Muscle of leg (tissue), 16 donors: ENCODE data around the gene ZNF296. TPM values are rescaled to one million over a fixed set of nuclear protein-coding genes. Genes with fewer than 3 reads are reported as not detected.
A peak's percentile ranks its signal among the peaks of the same experiment; 100 is the strongest.
"Not testable (repeated sequence)": the region's sequence is repeated elsewhere in the genome, so short reads cannot be mapped to it uniquely, and the experiment has no call there.

Experiments
- DNase-seq: peaks from one replicate; pipeline ENCODE4 v3.0.0; 2013
- H3K27ac ChIP-seq: one replicate; pipeline ENCODE4 v1.5.1; 2013; ENCODE audit warnings: mild to moderate bottlenecking, low read length, control low read depth
- H3K27me3 ChIP-seq: one replicate; pipeline ENCODE4 v1.6.1; 2013; ENCODE audit warnings: low read length; ENCODE audit not compliant: control insufficient read depth, insufficient read depth
- H3K36me3 ChIP-seq: one replicate; pipeline ENCODE4 v1.6.1; 2013; ENCODE audit warnings: low read length; ENCODE audit not compliant: control insufficient read depth, insufficient read depth
- H3K4me1 ChIP-seq: one replicate; pipeline ENCODE4 v1.6.1; 2013; ENCODE audit warnings: low read length; ENCODE audit not compliant: control insufficient read depth, insufficient read depth
- H3K4me3 ChIP-seq: one replicate; pipeline ENCODE4 v1.5.1; 2013; ENCODE audit warnings: low read length, control low read depth
- H3K9me3 ChIP-seq: replicated peaks from 2 replicates; pipeline ENCODE4 v1.6.1; 2013; ENCODE audit warnings: low read depth, low read length; ENCODE audit not compliant: control insufficient read depth
- WGBS: methylation state at CpG from one replicate; pipeline ENCODE4 v1.1.5; 2013; ENCODE audit warnings: missing lambda C conversion rate; ENCODE audit not compliant: insufficient coverage; 5-methylcytosine and 5-hydroxymethylcytosine counted together
- long read RNA-seq, 11 donors: transcript quantifications; one replicate each; lab custom pipeline, GENCODE V29; 2026
- polyA plus RNA-seq, 8 donors: library from polyadenylated mRNA; unstranded; fragments of 120-200 nt; gene quantifications; one replicate each; pipeline versions ENCODE4 v1.2.1 to v1.2.3, GENCODE V29; 2013; ENCODE audit warnings: inconsistent platforms in 1 of 8, low replicate concordance in 1 of 8; ENCODE audit not compliant: insufficient read length in 8 of 8, insufficient read depth in 1 of 8
- total RNA-seq: library from RNA; stranded (reverse); fragments of 120-200 nt; gene quantifications from one replicate; pipeline ENCODE4 v1.2.4, GENCODE V29; 2013

ZNF296 gene
- total RNA-seq (0.13 TPM), polyA plus RNA-seq (1 to 10 TPM in 3 of 8 donors, under 1 TPM in 5; 0.29 to 1.5 (median 0.80) TPM)
- long read RNA-seq, donor 1, result 0 reads
- long read RNA-seq, donor 2, result 0 reads
- long read RNA-seq, donor 3, result 0 reads
- long read RNA-seq, donor 4, result 0 reads
- long read RNA-seq, donor 5, result 0 reads
- long read RNA-seq, donor 6, result 0 reads
- long read RNA-seq, donor 7, result 0 reads
- long read RNA-seq, donor 8, result 0 reads
- long read RNA-seq, donor 9, result 0 reads
- long read RNA-seq, donor 10, result 0 reads
- long read RNA-seq, donor 11, partial matches to known transcripts, result 0 of 1 reads
- long read RNA-seq, donor 11, other reads (novel, unspliced or antisense), result 0 of 1 reads

- peak; percentile 65 for DNase-seq
- WGBS, result under 1% methylated on average over 62 of the region's 81 CpGs
- Histone ChIP-seq H3K4me3 (peak within 1 kb of the TSS; percentile 38), H3K27ac (no peak within 1 kb of the TSS), H3K27me3 (peaks cover 4% of the 10 kb centered on the region), H3K9me3 (no peaks in the 10 kb centered on the region), H3K4me1 (peaks cover 38% of the 10 kb centered on the region), H3K36me3 (peaks cover 4% of the 10 kb centered on the region)
Observed at GRCh38 chr19:45076029-45076850, at the start of gene ZNF296. Gene ZNF296 (minus strand): TSS chr19:45076478. CDS start chr19:45076373, 105 bp downstream.

GRCh38 chr19:45125360-45125759 is 49.1 kb upstream of the ZNF296 start:
- no peak for DNase-seq
- H3K36me3 ChIP-seq, result no peaks in the 10 kb centered on the region
- no peak overlapping the region for H3K4me3 ChIP-seq
- H3K4me1 ChIP-seq, result peaks cover 27% of the 10 kb centered on the region
- no peaks in the 10 kb centered on the region for H3K9me3 ChIP-seq
- no peaks in the 10 kb centered on the region for H3K27me3 ChIP-seq
- 92% methylated on average over 3 of the region's 9 CpGs for WGBS
- H3K27ac ChIP-seq, result no peak overlapping the region

- H3K9me3 ChIP-seq, result no peaks in the 10 kb centered on the region
- H3K4me3 ChIP-seq, result no peak overlapping the region
- H3K27me3 ChIP-seq, result no peaks in the 10 kb centered on the region
- H3K4me1 ChIP-seq, result peaks cover 33% of the 10 kb centered on the region
- no peaks in the 10 kb centered on the region for H3K36me3 ChIP-seq
- DNase-seq, result no peak
- 84% methylated on average over 3 of the region's 6 CpGs for WGBS
- no peak overlapping the region for H3K27ac ChIP-seq
Observed at GRCh38 chr19:45124021-45124420, 47.7 kb upstream of the ZNF296 start.

- Histone ChIP-seq H3K9me3 (no peaks in the 10 kb centered on the region), H3K27me3 (no peaks in the 10 kb centered on the region), H3K4me3 (no peak overlapping the region), H3K27ac (no peak overlapping the region), H3K36me3 (no peaks in the 10 kb centered on the region), H3K4me1 (peaks cover 39% of the 10 kb centered on the region)
- 33% methylated on average over 8 of the region's 9 CpGs for WGBS
- DNase-seq, result peak; percentile 32
Observed at GRCh38 chr19:45123440-45123850, 47.2 kb upstream of the ZNF296 start.

GRCh38 chr19:45122832-45123231 is 46.6 kb upstream of the ZNF296 start:
- Histone ChIP-seq H3K9me3 (no peaks in the 10 kb centered on the region), H3K4me3 (no peak overlapping the region), H3K36me3 (no peaks in the 10 kb centered on the region), H3K27ac (no peak overlapping the region), H3K4me1 (peaks cover 45% of the 10 kb centered on the region), H3K27me3 (no peaks in the 10 kb centered on the region)
- 50% methylated on average over 4 of the region's 6 CpGs for WGBS
- DNase-seq, result no peak

GRCh38 chr19:45121827-45122345 is 45.6 kb upstream of the ZNF296 start:
- WGBS, result 82% methylated on average over 8 of the region's 11 CpGs
- H3K4me3 ChIP-seq, result no peak overlapping the region
- no peaks in the 10 kb centered on the region for H3K36me3 ChIP-seq
- peaks cover 54% of the 10 kb centered on the region for H3K4me1 ChIP-seq
- H3K9me3 ChIP-seq, result no peaks in the 10 kb centered on the region
- H3K27ac ChIP-seq, result no peak overlapping the region
- H3K27me3 ChIP-seq, result no peaks in the 10 kb centered on the region
- no peak for DNase-seq

GRCh38 chr19:45119582-45119981 is 43.3 kb upstream of the ZNF296 start:
- Histone ChIP-seq H3K9me3 (no peaks in the 10 kb centered on the region), H3K27me3 (no peaks in the 10 kb centered on the region), H3K27ac (no peak overlapping the region), H3K4me3 (no peak overlapping the region), H3K4me1 (peaks cover 72% of the 10 kb centered on the region), H3K36me3 (no peaks in the 10 kb centered on the region)
- WGBS, result no CpG with 5 or more reads among the region's 6 CpGs
- DNase-seq, result no peak

GRCh38 chr19:45118591-45119355 is 42.5 kb upstream of the ZNF296 start:
- Histone ChIP-seq H3K4me1 (peaks cover 76% of the 10 kb centered on the region), H3K27ac (peak overlapping the region; percentile 1)
- not testable (repeated sequence) for H3K36me3 ChIP-seq, H3K4me3 ChIP-seq, H3K27me3 ChIP-seq, H3K9me3 ChIP-seq
- peak; percentile 36 for DNase-seq
- WGBS, result 40% methylated on average over 10 of the region's 18 CpGs

GRCh38 chr19:45118106-45118505 is 41.8 kb upstream of the ZNF296 start:
- H3K4me1 ChIP-seq, result peaks cover 76% of the 10 kb centered on the region

More at GRCh38 chr19:45118106-45118505, 41.8 kb upstream of the ZNF296 start:
- H3K36me3 ChIP-seq, result no peaks in the 10 kb centered on the region
- DNase-seq, result no peak
- 77% methylated on average over 5 of the region's 5 CpGs for WGBS
- no peaks in the 10 kb centered on the region for H3K27me3 ChIP-seq
- no peaks in the 10 kb centered on the region for H3K9me3 ChIP-seq
- no peak overlapping the region for H3K4me3 ChIP-seq
- no peak overlapping the region for H3K27ac ChIP-seq
